ENCODE measurements around the gene TESMIN.

- TF ChIP-seq HMGXB4 (CRISPR knock-in tag; IDR thresholded peaks at IDR 0.05) (no peak), E2F4 (CRISPR knock-in tag; IDR thresholded peaks at IDR 0.05; ENCODE audit: borderline replicate concordance, low read depth) (no peak), MAX (CRISPR knock-in tag; IDR thresholded peaks at IDR 0.05) (no peak), CTCF (IDR thresholded peaks at IDR 0.05) (no peak), GTF2I (CRISPR knock-in tag; conservative IDR thresholded peaks at IDR 0.05) (no peak), FOXJ3 (CRISPR knock-in tag; IDR thresholded peaks at IDR 0.05; ENCODE audit: borderline replicate concordance) (no peak), TCF7 (CRISPR knock-in tag; IDR thresholded peaks at IDR 0.05; ENCODE audit: low read depth) (no peak), TP53 (CRISPR knock-in tag; IDR thresholded peaks at IDR 0.05) (no peak), USF1 (CRISPR knock-in tag; IDR thresholded peaks at IDR 0.05) (no peak), CREM (CRISPR knock-in tag; IDR thresholded peaks at IDR 0.05) (no peak), TEAD4 (CRISPR knock-in tag; IDR thresholded peaks at IDR 0.05) (no peak), JUN (CRISPR knock-in tag; IDR thresholded peaks at IDR 0.05) (no peak), ZNF423 (CRISPR knock-in tag; IDR thresholded peaks at IDR 0.05) (no peak)
Observed at GRCh38 chr11:68677432-68677831, 73.9 kb downstream of the TESMIN start.
